Islet precursor cell (in vitro differentiated cells): Measurements from ENCODE around the gene FADS6.

Experiments
- DNase-seq: peaks from one replicate; pipeline ENCODE4 v3.0.0-alpha.2; 2018

Gene FADS6

GRCh38 chr17:74864866-74865395, 28.5 kb downstream of the FADS6 start:
- DNase-seq, result peak; percentile 91

GRCh38 chr17:74864297-74864865, 29.1 kb downstream of the FADS6 start:
- no peak for DNase-seq

GRCh38 chr17:74863420-74864296, 29.8 kb downstream of the FADS6 start:
- DNase-seq, result no peak

GRCh38 chr17:74862919-74863318, 30.5 kb downstream of the FADS6 start:
- no peak for DNase-seq

GRCh38 chr17:74862108-74862901, 31.1 kb downstream of the FADS6 start:
- peak; percentile 88 for DNase-seq

GRCh38 chr17:74861662-74862107, 31.7 kb downstream of the FADS6 start:
- DNase-seq, result no peak

- no peak for DNase-seq
Observed at GRCh38 chr17:74860872-74861661, 32.4 kb downstream of the FADS6 start.

- DNase-seq, result no peak
Observed at GRCh38 chr17:74860229-74860871, 33.1 kb downstream of the FADS6 start.

- no peak for DNase-seq
Observed at GRCh38 chr17:74859459-74860228, 33.8 kb downstream of the FADS6 start, which contains the start of gene GRIN2C. TSS of gene GRIN2C (minus strand) at chr17:74859885. CDS start at chr17:74855092, 4,793 bp downstream.

- DNase-seq, result no peak
Observed at GRCh38 chr17:74858672-74859458, 34.6 kb downstream of the FADS6 start.

GRCh38 chr17:74857191-74857590, 36.2 kb downstream of the FADS6 start:
- no peak for DNase-seq

- DNase-seq, result no peak
Observed at GRCh38 chr17:74856112-74856511, 37.3 kb downstream of the FADS6 start.

- DNase-seq, result no peak
Observed at GRCh38 chr17:74855323-74855722, 38.1 kb downstream of the FADS6 start.

- no peak for DNase-seq
Observed at GRCh38 chr17:74854792-74855191, 38.6 kb downstream of the FADS6 start.

- no peak for DNase-seq
Observed at GRCh38 chr17:74853669-74854068, 39.8 kb downstream of the FADS6 start.

- DNase-seq, result no peak
Observed at GRCh38 chr17:74853048-74853397, 40.4 kb downstream of the FADS6 start.

- DNase-seq, result peak; percentile 97
Observed at GRCh38 chr17:74852237-74853047, 41.0 kb downstream of the FADS6 start.

GRCh38 chr17:74851612-74852236, 41.7 kb downstream of the FADS6 start:
- DNase-seq, result no peak

GRCh38 chr17:74850914-74851313, 42.5 kb downstream of the FADS6 start:
- DNase-seq, result no peak
